SIG-M5 (cell line): ENCODE measurements around the gene CHRM4.
"Not testable (repeated sequence)": the region's sequence is repeated elsewhere in the genome, so short reads cannot be mapped to it uniquely, and the experiment has no call there.

Experiments used
- DNase-seq: peaks from one replicate; lab custom pipeline; 2025; lab: John Stamatoyannopoulos, UW

CHRM4 gene

DNA sequence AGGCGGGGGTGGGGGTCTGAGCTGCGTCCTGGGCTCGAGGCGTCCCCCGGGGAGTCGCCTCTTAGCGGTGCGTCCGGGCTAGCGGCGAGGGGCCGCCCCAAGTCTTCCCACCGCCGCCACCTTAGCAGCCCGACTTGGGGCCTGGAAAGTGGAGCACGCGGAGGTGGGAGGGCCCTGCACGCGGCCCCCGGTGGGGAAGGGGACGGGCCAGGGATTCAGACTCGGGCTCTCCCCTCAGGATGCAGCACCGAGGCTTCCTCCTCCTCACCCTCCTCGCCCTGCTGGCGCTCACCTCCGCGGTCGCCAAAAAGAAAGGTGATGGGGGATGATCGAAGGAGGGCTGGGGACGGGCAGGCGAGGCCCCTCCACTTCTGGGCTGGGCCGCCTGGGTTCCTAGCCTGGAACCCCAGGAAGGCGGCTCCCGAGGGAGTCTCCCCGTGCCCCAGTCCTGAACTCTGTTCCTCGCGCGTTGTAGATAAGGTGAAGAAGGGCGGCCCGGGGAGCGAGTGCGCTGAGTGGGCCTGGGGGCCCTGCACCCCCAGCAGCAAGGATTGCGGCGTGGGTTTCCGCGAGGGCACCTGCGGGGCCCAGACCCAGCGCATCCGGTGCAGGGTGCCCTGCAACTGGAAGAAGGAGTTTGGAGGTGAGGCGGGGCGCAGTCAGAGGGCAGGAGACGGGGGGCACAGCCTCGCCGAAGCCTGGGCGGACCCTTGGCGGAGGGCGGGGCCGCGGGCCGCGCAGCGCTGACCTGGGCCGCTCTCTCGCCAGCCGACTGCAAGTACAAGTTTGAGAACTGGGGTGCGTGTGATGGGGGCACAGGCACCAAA is 9.5 kb downstream of the CHRM4 start:
- no peak for DNase-seq

DNA sequence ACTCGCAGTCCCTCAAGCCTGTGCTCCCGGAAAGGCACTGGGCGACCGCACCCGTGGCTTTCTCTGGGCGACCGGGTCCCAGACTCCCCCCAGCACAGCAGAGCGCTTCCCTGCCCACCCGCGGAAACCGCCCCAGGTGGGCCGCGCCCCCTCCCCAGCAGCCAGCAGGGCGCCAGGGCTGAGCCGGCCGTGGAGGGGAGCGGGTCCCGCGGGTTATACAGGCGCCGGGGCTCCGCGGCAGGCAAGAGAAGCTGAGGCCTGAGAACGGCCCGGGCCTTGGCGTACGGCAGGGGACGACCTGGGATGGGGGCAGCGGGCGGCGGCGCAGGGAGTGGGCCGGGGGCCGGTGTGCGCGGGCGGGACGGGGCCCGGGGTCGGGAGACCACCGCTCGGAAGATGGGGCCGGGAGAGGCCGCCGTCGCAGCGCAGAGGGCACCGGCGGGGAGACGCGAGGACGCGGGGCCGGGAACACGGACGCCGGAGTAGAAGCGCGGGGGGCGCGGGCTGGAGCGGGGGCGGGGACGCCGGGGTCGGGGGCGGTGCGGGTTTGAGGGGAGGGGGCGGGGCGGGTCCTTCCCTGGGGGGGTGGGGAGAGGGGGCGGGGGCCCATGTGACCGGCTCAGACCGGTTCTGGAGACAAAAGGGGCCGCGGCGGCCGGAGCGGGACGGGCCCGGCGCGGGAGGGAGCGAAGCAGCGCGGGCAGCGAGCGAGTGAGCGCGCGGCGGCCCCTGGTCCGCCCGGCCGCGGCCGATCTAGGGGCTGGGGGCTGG is 10.3 kb downstream of the CHRM4 start, which contains the start of gene MDK:
MDK (plus strand) TSS at position 622 of the 771 bp plus-strand sequence. CDS start 389 bp downstream, outside the sequence.
- DNase-seq: no peak

GRCh38 chr11:46380340-46381047 is 11.1 kb downstream of the CHRM4 start:
- no peak for DNase-seq

GRCh38 chr11:46379482-46380293 is 11.9 kb downstream of the CHRM4 start:
- not testable (repeated sequence) for DNase-seq

DNA sequence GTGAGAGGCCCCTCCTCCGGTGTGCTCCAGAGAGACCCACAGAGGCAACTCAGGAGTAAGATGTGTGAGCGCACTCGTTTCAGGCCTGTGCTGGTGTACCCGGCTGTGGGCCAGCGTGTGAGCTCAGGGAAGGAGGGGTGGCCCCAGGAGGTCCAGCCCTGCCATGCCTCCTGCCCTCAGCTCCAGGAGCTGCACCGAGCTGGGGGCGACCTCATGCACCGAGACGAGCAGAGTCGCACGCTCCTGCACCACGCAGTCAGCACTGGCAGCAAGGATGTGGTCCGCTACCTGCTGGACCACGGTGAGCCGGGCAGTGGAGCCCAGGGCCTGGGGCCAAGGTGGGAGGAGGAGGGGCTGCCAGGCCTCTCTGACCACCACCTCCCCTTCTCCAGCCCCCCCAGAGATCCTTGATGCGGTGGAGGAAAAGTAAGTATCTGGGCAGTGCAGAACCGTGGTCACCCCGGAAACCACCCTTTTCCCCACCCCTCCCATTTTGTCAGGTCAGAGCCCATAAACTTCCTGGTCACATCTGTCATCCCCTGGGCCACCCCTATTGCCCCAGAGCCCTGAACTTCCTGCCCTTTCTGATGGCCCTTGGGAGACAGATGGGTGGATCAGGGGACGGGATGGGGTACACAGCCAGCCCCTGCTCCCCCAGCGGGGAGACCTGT is 12.6 kb downstream of the CHRM4 start:
- DNase-seq: no peak

GRCh38 chr11:46378296-46378695 is 13.3 kb downstream of the CHRM4 start:
- DNase-seq: no peak

DNA sequence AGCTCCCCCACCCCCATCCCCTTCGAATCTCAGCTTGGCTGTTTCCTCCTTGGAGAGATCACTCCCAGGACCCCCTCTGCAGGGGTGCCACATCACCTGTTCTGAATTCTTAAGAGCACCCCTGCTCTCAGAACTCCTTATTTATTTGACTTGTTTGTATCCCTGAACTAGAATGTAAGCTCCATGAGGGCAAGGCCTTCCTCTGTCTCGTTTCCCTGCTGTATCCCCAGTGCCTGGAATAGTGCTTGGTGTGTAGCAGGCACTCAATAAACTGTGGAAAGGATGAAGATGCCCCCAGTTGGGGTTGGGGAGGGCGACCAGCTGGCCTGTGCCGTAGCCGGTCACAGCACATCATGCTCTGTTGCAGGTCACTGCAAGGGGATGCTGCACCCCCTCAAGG is 13.7 kb downstream of the CHRM4 start:
- no peak for DNase-seq

GRCh38 chr11:46377290-46377689 is 14.3 kb downstream of the CHRM4 start:
- no peak for DNase-seq

DNA sequence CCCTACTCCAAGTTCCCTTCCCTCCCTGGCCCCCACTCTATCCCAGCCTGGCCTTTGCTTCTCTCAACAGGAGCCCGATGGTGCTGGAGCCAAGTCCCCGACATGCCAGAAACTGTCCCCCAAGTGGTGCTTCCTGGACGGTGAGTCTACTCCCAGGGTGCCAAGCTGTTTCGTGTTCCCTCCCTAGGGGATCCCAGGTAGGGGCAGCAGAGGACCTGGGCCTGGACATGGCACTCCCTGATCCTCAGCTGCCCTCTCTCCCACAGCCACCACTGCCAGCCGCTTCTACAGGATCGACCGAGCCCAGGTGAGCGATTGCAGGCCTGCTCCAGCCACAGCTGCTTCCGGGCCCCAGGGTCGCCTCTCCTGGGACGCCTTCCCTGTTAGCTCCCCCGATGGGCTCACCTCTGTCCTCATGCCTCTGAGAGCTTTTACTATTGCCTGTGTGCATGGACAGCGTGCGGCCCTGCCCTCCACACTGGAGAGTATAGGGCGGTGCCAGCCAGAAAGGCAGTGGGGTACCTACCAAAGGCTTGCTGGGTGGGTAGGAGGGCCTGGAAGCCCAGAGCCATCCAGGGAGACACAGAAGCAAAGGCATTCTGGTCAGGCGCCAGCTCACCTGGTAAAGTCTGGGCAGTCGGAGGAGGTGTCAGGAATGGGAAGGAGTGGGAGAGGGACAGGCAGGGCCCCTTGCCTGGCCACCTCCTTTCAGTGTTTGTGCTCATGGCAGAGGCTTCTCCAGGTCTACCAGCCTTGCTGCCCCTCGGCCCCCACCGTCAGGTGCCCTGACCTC is 15.1 kb downstream of the CHRM4 start:
- DNase-seq: no peak

- DNase-seq: no peak
These were observed 16.0 kb downstream of the CHRM4 start for GRCh38 chr11:46375392-46376101.

- no peak for DNase-seq
These were observed 16.8 kb downstream of the CHRM4 start for GRCh38 chr11:46374815-46375214.

GRCh38 chr11:46373787-46374740 is 17.5 kb downstream of the CHRM4 start:
- DNase-seq: no peak

- DNase-seq: not testable (repeated sequence)
These were observed 19.1 kb downstream of the CHRM4 start for GRCh38 chr11:46372501-46372900.

DNA sequence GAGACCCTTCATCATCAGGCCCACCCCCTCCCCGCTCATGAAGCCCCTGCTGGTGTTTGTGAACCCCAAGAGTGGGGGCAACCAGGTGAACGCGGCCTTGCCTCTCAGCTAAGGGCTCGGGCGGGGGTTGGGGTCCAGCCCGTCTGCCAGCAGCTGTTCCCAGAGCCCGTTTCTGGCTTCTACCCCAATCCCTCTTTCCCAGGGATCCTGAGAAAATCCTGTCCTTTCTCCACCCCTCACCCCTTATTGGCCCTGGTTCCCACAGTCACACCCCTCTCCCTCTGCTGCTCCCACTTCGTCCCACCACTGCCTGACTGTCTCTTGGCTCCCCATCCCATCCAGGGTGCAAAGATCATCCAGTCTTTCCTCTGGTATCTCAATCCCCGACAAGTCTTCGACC is 19.5 kb downstream of the CHRM4 start:
- DNase-seq: no peak

GRCh38 chr11:46371262-46371661 is 20.3 kb downstream of the CHRM4 start:
- not testable (repeated sequence) for DNase-seq

DNA sequence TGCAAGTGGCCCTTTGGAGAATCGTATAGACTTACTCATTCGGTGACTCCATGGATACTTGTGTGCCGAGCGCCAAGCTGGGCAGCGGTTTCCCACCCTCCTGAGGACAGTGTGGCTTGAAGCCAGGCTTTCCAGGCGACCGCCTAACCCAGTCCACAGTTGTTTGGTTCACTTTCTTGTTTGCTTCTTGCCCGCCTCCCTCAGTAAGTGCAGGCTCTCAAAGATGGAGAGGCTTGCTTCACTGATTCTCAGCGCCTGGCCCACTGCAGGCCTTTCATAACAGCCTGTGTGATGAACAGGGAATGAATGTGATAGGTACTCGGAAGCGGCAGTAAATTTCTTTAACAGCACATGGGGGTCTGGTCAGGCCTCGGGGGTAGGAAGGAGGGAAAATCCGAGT is 21.3 kb downstream of the CHRM4 start:
- no peak for DNase-seq

GRCh38 chr11:46369458-46370152 is 22.0 kb downstream of the CHRM4 start:
- no peak for DNase-seq

DNA sequence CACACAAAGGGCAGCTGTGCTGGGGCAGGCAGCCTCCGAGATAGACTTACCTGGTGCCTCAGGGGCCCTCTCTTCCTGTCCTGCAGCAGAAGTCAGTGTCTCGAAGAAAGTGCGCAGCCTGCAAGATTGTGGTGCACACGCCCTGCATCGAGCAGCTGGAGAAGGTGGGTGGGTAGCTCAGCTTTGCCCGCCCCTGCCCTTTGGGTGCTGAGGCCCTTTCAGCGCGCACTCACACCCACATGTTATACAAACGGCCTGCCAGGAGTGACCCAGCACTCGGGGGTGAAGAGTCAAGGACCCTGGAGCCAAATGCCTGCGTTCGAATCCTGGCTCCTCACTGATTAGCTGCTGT is 23.7 kb downstream of the CHRM4 start:
- DNase-seq: no peak
